Esophagus squamous epithelium (tissue), 4 donors: ENCODE results near the gene UHMK1.

Experiments
- CTCF ChIP-seq, 6 experiments: fragments of 450-650 bp in 4 of 6; fragments of 200-600 bp in 2 of 6; sonication (generic) in 2 of 6; IDR thresholded peaks; one replicate each; pipeline ENCODE4 v1.5.1; 2016 to 2019; ENCODE audit warnings: antibody characterized with exemption in 6 of 6, mild to moderate bottlenecking in 4 of 6, moderate library complexity in 4 of 6
- POLR2A ChIP-seq, 4 donors: fragments of 450-650 bp; IDR thresholded peaks; one replicate each; pipeline ENCODE4 v1.6.1; 2017; ENCODE audit warnings: antibody characterized with exemption in 4 of 4, mild to moderate bottlenecking in 4 of 4, moderate library complexity in 3 of 4

- TF ChIP-seq CTCF (IDR thresholded peaks at IDR 0.05) (no peak), POLR2A (IDR thresholded peaks at IDR 0.05) (no peak)
Measured at GRCh38 chr1:162543228-162543627, 45.6 kb downstream of the UHMK1 start.
